Effector CD4-positive, alpha-beta T cell (primary cell): ENCODE results near the gene HJURP.

Source experiments
- DNase-seq: peaks from one replicate; pipeline ENCODE4 v3.0.0-alpha.2; 2020

The HJURP gene

DNA sequence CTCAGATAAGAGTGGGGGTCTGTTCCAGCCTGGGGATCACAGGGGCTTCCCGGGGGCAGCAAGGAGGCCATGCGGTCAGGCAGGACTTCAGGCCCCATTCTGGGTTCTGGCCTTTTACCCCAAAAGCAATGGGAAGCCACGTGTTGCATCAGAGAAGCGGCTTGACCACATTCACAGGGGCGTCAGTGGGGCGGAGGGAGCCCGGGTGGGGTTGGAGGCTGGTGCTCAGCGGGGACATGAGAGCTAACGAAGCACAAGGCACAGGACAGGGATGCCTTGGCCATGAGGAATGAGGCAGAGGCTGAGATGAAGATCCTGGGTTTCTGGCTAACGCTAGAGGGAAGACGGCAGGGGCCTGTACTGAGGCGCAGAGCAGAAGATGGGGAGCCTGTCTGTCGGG lies 6.1 kb downstream of the HJURP start:
- DNase-seq: no peak

DNA sequence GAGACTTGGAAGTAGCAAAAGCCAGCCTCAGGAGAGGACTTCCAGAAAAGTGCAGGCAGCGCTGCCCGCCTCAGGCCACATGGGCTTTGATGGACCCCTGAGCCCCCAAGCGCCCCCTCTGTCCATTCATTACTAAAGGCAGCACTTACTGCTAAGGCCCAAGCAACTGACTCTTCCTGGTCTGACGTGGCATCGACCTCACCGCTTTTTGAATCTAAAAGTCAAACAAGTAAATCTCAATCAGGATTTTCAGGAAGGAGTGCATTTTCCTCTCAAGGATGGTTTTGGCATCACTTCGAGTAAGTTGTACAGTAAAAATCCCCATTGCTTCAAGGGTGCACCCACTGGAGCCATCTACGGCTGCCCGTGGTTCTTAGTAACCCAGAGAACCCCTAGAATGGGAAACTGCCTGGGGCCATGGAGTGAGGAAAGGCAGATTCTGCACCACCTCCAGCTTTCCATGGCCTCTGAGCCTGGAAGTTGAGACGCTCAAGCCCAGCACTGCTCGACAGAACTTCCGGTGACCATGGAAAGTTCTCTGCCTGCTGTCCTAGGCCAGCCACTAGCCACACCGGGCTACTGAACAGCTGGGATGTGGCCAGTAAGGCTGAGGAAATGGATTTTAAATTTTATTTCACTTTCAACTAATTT lies 7.0 kb downstream of the HJURP start:
- no peak for DNase-seq

DNA sequence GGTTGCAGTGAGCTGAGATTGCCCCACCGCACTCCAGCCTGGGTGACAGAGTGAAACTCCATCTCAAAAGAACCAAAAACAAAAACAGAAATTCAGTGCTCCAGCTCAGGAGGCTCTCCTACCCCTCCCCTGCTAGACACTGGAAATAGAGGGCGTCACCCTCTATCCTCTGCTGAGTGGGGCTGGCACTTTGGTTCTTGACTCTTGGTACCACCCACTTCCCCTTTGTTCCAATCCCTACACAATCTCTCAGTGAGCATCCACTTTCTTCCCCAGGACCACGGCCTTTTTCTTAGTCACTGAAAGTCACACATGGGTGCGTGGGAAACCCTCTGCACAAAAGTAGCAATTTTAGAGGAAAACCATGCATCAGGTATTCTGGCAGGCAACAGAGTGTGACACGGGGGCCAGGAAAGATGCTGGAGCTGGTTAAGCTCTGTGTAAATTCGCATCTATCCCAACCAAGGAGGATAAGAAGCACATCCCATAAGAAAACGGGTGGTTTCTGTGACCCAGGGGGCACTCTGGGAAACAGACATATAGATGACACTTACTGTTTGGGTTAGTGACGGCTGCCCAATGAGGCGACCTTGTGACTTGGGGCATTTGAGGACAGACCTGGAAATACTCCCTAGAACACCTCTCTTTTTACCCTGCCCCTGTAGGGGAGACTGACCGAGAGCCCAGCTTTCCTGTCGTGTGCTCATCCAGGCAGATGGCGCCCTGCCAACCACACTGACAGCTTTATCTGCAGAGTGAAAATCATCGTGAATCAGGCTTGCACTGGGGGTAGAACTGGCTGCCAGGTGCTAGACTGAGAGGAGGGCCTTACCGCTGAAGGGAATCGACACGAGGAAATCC lies 7.7 kb downstream of the HJURP start:
- DNase-seq: no peak

DNA sequence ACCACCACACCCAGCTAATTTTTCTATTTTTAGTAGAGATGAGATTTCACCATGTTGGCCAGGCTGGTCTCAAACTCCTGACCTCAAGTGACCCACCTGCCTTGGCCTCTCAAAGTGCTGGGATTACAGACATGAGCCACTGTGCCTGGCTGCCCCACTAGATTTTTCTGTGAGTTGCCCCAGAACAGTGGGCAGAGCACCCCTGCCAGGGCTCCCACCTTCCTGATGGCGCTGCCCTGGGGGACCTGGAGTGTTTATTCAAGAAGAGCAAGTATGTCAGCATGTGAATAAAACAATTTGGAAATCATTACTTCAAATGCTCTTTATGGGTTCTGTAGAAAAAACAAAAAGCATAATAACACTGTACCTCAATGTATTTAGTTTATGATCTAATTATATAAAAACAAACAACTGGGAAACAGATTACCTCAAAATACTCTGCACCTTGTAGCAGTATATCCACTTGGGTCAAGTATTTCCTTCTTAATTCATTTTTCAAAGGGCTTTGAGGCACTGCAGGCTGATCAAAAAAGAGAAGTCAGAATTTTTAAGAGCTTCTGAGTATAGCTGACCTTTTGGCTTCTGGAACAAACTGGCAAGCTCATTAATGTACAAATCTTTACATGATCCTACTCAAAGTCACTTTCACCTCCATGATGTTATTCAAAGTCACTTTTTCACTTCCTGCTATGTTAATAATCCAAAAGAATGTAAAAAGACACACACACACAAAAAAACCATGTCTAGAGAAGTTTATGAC lies 8.9 kb downstream of the HJURP start:
- no peak for DNase-seq

DNA sequence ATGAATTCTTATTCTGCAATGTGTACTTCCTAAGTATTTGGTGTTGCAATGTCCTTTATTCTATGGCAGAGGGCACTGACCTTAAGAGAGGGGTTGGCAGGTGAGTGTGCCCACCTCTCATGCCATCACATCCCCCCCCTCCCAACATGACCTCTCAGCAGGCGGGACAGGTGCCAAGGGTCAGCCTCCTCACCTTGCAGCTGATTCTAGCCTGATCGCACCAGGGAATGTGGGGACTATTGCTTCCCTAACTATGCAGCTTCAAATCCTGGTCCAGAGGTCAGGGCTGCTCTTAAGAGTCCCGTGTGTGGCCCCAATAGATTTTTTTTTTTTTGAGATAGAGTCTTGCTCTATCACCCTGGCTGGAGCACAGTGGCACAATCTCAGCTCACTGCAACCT lies 9.5 kb downstream of the HJURP start:
- DNase-seq: no peak

DNA sequence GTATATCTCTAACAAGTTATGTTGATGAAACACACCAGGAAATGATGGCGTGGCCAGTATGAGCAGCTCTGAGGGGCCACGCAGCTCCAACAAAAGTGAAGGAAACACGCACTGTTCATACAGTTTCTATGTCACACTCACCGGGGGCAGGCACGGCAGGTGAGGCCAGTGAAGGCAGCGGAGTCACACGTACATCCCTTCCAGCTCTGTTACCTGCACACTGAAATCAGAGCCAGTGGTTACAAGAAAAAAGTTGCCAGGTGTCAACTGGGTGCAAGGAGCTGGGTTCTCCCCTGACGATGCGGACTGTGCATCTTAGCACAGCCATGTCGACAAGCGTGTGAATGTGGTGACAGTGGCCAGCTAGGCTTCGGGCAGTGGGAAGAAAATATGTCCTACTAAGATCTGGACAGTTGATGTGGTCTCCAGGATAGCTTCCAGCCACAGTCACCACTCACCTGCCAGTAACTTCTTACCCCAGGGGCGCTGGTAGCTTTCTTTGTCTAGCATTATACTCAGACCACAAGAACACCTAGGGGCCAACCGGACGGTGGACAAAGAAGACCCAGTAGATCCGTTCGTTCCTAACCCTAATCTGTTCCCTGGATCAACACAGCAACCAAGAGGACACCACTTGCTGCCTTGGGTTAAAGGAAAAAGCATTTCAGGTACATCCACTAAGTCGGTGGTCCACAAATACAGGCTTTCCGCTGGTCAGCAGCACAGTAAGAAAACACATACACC lies 10.1 kb downstream of the HJURP start:
- no peak for DNase-seq

DNA sequence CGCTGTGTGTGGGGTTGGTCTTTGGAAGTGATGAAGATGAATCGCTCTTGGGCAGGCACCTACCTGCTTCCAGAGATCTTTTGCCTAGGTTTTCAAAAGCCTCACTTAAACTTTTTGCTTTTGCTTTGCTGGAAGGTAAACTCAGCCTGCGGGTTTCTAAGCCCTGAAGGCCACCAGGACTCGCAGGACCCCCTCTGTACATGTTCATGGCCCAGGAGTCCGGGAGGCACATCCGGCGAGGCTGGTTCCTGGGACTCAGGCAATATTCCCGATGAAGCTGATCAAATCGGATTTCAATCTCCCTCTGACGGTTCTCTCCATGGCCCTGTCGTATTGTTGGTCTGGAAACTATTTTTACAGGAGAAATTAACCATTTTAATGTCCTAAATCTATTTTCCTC lies 13.2 kb downstream of the HJURP start:
- DNase-seq: no peak

DNA sequence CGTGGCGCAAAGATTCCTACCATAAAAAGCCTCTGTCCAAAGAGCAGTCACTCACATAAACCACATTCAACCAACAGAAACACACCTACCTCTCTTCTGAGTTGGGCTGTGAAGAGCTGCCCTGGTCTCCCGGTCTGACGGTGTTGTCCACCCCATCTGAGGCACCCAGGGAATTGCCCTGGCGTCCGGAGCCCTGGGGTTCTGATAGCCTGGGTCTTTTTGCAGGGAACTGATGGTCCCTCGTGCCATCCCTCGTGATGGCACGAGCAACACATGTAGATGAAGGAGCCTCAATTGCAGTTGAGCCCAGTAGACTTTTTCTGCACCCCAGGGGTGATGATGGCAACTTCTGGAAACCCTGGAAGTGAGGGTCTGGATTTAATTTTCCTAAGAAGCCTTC lies 13.8 kb downstream of the HJURP start:
- no peak for DNase-seq

DNA sequence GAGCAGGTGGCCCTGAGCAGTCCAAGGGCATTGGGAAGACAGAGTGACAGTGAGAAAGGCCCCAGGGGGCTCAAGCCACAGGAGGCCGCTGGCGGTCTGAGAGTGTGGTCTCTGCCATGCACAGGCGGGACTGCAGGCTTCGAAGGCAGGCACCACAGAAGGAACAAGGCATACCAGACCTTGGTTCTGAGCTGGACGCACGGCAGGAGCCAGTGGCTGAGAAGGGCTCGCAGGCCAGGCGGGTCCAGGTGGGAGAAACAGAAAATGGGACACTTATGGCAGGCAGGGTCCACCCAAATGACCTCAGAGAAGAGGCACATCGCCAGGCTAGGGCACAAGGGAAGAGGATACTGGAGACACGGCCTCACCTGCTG lies 14.9 kb downstream of the HJURP start:
- no peak for DNase-seq

DNA sequence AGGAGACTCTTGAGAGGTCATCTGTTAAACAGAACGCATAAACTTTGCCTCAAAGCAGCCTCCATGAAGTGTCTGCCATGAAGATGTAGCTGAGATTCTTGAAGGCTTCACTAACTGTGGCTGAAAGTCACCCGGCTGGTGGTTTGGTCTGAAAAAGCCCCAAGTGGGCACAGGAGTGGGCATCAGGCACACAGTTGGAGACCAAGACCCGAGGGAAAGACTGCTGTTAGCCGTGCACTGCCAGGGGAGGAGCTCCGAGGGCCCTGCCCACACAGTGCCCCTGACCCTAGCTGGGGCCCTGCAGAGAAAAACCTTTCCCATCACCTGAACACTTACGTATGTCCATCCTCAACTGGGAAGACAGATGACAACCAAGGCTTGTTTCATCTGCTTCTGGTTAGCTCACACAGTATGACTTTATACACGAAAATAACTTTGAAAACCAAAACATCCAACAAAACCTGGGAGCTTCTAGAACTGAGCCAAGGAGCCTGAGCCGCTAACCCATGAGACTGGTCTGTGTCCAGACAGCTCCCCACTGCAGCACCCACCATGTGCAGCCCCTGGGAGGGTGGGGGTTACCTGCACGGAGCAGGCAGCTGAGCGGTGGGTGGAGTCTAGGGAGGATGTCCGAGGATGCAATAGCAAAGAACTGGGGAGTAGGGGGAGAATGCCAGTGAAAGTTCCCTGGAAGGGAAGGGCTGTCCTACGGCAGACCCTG lies 15.4 kb downstream of the HJURP start:
- DNase-seq: no peak

DNA sequence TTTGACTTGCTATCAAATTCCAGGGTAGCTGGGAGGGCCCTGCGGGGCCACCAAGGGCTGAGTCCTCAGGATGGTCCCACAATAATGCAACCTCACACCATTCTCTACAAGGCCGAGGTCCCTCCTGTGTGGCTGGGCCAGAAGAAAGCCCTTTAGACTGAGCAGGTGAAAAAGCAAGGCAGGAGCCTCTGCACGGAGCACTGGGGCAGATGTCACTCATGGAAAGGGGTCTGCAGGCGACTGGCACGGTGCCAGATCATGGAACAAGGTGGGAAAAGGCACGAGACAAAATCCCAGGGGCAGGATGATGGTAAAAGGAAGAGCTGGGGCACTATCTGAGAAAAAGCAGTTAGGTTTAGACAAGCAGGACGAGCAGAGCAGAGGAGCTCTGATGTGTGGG lies 16.1 kb downstream of the HJURP start:
- DNase-seq: no peak

DNA sequence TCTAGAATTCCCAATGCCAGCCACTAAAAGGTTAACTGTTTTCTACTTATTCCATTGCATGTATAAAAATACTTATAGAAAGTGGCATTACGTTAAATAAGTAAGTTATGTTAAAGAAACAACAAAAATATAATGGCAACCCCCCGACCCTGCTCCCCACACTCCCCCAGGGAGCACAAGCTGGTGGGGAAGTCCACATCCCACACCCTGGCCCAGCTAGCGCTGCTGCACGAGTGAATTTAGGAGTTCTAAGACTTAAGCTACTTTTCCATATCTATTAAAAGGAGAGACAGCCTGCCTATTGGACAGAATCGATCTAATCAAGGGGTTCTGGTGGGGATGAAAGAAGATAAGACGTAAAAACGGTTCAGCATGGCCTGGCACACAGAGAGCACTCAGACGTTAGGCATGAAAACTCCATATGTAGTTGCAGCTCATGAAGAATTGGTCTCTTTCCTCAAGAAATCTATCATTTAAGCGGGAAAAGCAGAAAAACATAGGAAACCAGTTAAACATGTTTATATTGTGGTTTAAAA lies 16.6 kb downstream of the HJURP start:
- no peak for DNase-seq

DNA sequence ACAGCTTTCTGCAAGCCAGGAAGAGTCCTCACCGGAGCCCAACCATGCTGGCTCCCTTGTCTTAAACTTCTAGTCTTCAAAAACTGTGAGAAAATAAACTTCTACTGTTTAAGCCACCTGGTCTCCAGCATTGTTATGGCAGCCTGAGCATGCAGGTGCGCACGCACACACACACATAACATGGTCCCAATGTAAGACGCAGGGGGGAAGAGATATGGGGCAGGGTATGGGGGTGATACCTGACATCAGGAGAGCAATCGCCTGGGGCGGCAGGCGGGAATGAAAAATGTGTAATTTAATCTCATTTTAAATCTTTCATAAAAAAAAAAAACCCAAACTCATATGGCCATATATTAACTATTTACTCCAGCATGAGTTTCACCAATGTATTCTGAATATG lies 18.0 kb downstream of the HJURP start:
- no peak for DNase-seq

DNA sequence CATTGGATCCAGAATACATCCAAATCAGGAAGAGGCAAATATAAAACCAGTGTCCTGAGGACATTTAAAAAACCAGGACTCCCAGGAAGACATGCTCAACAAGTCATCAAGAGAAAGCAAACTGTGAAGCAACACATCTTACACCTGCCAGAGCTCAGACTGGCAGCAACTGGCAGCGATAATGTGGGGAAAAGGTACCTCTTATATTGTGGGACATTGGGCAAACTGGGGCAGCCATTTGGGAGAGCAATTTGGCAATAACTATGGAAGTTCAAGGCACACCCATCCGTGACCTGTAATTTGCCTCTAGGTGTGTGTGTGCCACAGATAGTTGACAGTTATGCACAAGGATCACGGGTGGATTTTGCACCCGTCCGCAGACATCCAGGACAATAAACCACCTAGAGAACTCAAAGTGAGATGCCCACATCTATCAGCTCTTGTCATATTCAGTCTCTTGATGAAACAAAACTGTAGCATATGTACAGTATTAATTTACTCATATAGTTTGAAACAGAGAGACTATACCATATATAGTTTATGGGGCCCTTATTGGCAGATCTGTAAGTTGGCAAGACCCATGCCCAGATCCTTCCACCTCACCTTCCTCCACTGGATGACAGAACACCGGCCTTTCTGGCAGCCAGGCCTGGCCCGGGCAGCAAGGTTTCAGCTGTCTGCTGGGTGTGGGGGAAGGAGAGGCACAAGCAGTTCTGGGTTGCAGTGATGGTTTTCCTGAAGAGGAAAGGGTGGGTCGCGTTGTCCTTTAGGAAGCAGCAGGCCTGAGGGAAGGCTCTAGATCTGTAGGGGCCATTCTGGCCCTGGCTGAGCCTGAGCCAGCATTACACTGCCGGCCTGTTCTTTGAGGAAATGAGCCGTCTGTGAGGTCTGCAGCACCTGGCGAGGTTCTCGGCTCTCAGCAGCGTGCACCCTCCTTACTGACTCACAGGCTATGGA lies 18.8 kb downstream of the HJURP start:
- DNase-seq: no peak

DNA sequence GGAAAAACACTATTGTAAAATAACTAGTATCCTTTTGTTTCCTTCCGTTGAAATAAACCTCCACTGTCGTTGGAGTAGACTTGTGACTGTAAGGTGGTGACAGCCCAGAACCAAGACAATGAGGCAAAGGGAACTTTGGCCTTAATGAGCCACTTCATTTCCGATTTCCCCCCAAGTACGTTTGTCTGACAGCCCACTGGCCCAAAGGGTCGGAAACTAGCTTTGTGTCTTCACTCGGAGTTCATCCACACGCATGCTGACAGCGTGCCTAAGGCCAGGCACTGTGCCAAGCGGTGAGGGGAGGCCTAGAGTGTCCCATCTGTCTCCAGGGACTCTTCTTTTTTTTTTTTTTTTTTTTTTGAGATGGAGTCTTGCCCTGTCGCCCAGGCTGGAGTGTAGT lies 21.0 kb downstream of the HJURP start:
- no peak for DNase-seq

DNA sequence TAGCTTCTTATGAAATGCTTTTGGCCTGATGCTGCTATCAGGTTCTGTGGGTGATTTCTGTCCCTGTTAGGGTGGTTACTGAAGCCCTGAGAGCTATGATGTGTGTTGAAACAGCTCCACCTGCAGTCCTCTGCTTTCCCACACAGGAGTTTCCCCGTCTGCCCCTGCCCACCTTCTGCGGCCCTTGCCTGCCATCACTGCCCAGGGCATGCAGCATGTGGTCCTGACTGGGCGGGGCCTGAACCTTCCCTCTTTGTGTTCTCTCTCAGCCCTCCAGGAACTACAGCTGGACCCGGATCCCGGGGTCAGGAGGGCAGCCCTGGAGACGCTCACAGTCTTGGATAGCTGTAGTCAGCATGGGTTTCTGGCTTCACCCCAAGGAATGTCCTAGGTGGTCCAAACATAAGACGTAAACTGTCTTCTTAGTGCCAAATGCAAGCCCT lies 21.4 kb downstream of the HJURP start:
- no peak for DNase-seq

DNA sequence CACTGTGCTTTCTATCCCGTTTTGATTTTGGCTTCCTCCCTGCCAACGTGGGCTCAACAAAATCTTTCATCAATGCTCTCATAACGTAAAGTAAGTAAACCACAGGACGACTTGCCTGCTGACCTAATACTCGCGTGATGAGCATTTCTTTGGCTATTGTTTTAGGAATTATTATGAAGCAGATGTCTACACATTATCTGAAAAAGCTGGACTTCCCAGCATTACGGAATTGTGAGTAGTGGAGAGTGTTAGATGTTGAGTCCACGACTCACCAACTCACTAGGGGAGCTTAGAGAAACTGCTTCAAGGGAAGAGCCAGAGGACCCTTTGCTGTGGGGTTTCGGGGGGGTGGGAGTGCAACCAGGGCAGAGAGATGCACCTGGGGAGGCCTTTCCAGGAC lies 21.9 kb downstream of the HJURP start:
- DNase-seq: no peak

DNA sequence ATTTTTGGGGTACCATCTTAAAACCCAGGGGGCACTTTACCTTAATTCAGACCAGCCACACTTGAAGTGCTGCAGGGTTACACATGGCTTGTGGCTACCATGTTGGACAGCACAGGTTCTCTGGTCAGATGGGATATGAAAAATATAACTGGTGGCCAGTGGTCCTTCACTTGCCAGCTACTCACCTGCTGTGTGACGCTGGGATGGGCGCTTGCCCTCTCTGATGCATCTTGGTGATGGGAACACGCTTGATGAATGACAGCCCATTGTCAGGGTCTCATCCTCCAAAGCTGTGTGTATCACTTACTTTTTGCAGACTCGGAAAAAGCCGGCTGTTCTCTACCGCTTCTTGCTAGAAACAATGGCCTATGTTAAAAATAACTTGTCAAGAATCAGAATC lies 22.5 kb downstream of the HJURP start:
- no peak for DNase-seq

DNA sequence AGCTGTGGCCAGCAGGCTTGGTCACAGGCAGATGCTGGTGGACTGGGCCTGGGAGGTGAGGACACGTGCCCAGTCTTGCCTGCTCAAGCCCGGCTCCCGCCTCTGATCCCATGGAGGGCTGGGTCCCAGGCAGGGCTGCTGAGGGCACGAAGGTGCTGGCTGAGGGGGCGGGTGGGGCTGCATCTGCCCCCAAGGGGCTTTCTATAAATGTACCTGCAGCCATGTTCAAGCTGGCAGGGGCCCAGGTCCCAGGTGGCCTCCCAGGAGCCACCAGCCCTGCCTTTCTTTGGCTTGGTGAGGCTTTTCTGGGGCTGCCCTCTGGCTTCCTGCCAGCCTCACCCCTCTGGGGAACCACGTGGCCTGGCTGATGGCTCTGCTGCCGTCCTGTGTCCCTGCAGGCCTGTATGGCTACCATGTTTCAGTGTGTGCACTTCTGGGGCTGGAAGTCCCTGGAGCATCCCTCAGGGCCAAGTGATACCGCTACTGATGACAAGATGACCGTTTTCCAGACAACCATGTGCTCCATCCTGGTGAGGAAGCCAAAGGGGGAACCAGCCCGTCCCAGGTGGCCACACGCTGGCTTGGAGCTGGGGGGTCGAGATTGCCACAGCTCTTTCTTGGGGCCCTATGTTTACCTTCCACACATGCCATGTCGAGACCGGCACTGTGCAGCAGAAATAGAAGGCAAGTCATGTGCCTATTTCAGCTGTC lies 23.2 kb downstream of the HJURP start:
- DNase-seq: no peak

DNA sequence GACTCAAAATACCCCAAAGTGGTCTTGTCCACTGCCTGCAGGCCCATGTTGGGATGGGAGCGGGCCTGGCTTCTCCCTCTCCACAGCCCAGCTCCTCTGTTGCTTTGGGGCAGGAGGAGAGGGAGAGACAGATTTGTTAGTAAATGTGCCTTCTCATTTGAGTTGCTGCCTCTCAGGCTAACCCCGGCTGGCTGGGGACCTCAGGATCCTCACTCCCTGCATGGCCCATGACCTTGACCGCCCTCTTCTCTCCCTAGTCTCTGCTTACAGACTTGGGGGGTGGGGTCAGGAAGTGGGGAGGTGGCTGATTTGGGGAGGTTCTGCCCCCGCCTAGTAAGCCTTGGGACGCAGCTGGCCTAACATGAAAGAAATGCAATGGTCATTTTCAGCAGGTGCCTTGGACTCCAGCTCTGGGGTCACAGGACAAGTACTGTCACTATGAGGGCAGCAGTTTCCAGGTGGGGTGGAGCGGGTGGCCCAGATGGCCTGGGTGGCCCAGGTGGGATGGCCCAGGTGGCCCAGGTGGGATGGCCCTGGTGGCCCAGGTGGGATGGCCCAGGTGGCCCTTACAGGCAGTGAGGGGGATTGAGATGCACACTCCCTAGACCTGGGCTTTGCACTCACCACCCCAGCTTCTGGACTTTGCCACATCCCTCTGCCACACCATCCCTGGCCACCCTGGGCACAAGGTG lies 24.1 kb downstream of the HJURP start:
- DNase-seq: no peak
